Activated CD4-positive, alpha-beta memory T cell treated with anti-CD3 and anti-CD28 coated beads for 36 hours (primary cell): ENCODE results near the gene LIPA. TPM values are rescaled to one million over a fixed set of nuclear protein-coding genes. Genes with fewer than 3 reads are reported as not detected.

Experiments
- CTCF ChIA-PET: fragments of 350-600 bp; sonication (Branson Sonifier 250); formaldehyde crosslinking; loops from one replicate; lab custom pipeline; 2021; ENCODE audit warnings: antibody characterized with exemption, inconsistent platforms; lab: Charles Lee
- POLR2A ChIA-PET: fragments of 350-600 bp; sonication (Branson Sonifier 250); formaldehyde crosslinking; loops from one replicate; lab custom pipeline; 2021; ENCODE audit warnings: antibody characterized with exemption; lab: Charles Lee
- DNase-seq: peaks from one replicate; pipeline ENCODE4 v3.0.0-alpha.2; 2020
- H3K27ac Mint-ChIP-seq: one replicate; pipeline ENCODE4 v1.8.0; 2021; ENCODE audit warnings: mixed read lengths
- H3K27me3 Mint-ChIP-seq: one replicate; pipeline ENCODE4 v1.8.0; 2021; ENCODE audit warnings: mixed read lengths
- H3K36me3 Mint-ChIP-seq: one replicate; pipeline ENCODE4 v1.8.0; 2021; ENCODE audit warnings: mixed read lengths
- H3K4me1 Mint-ChIP-seq: one replicate; pipeline ENCODE4 v1.8.0; 2021; ENCODE audit warnings: low read depth, mixed read lengths
- H3K4me3 Mint-ChIP-seq: one replicate; pipeline ENCODE4 v1.8.0; 2021; ENCODE audit warnings: mild to moderate bottlenecking, mixed read lengths
- H3K9me3 Mint-ChIP-seq: one replicate; pipeline ENCODE4 v1.8.0; 2021; ENCODE audit warnings: mixed read lengths
- intact Hi-C: fragments of 100-400 bp; cut with micrococcal nuclease; formaldehyde crosslinking; loops from one replicate; pipeline ENCODE4 v1.15.1; 2023
- total RNA-seq, 2 experiments: library from RNA; stranded (reverse); gene quantifications; one replicate each; pipeline ENCODE4 v1.2.3, GENCODE V29; 2021

The LIPA gene
- total RNA-seq, 2 experiments from 2014 or later = 22.7 to 23.8 TPM

GRCh38 chr10:89283025-89283935, 31.7 kb upstream of the LIPA start:
- Mint-ChIP-seq H3K4me3 (no peak overlapping the region), H3K27me3 (peaks cover 1% of the 10 kb centered on the region), H3K27ac (no peak overlapping the region), H3K4me1 (no peaks in the 10 kb centered on the region), H3K9me3 (no peaks in the 10 kb centered on the region), H3K36me3 (no peaks in the 10 kb centered on the region)
- ChIA-PET POLR2A (no interaction called here), CTCF (no interaction called here)
- intact Hi-C loops = no loop called here
- DNase-seq = no peak

- Mint-ChIP-seq H3K9me3 (no peaks in the 10 kb centered on the region), H3K27me3 (peaks cover 1% of the 10 kb centered on the region), H3K36me3 (no peaks in the 10 kb centered on the region), H3K4me1 (no peaks in the 10 kb centered on the region), H3K27ac (no peak overlapping the region), H3K4me3 (no peak overlapping the region)
- intact Hi-C loops = no loop called here
- ChIA-PET POLR2A (no interaction called here), CTCF (no interaction called here)
- no peak for DNase-seq
These were observed 30.2 kb upstream of the LIPA start for GRCh38 chr10:89281606-89282395.

GRCh38 chr10:89280508-89280907, 28.9 kb upstream of the LIPA start:
- CTCF ChIA-PET = no interaction called here
- H3K27me3 Mint-ChIP-seq = no peaks in the 10 kb centered on the region
- no peaks in the 10 kb centered on the region for H3K36me3 Mint-ChIP-seq

GRCh38 chr10:89279421-89279869, 27.9 kb upstream of the LIPA start:
- Mint-ChIP-seq H3K27me3 (no peaks in the 10 kb centered on the region), H3K4me3 (no peak overlapping the region), H3K27ac (no peak overlapping the region), H3K4me1 (no peaks in the 10 kb centered on the region), H3K9me3 (no peaks in the 10 kb centered on the region), H3K36me3 (no peaks in the 10 kb centered on the region)
- POLR2A ChIA-PET = no interaction called here
- CTCF ChIA-PET = no interaction called here
- intact Hi-C loops = no loop called here
- DNase-seq = no peak

More at GRCh38 chr10:89280508-89280907, 28.9 kb upstream of the LIPA start:
- no peak overlapping the region for H3K27ac Mint-ChIP-seq
- POLR2A ChIA-PET = no interaction called here
- intact Hi-C loops = no loop called here
- DNase-seq = no peak
- no peaks in the 10 kb centered on the region for H3K9me3 Mint-ChIP-seq
- no peaks in the 10 kb centered on the region for H3K4me1 Mint-ChIP-seq
- H3K4me3 Mint-ChIP-seq = no peak overlapping the region

GRCh38 chr10:89278900-89279392, 27.4 kb upstream of the LIPA start:
- ChIA-PET CTCF (no interaction called here), POLR2A (no interaction called here)
- Mint-ChIP-seq H3K4me1 (no peaks in the 10 kb centered on the region), H3K27me3 (no peaks in the 10 kb centered on the region), H3K27ac (no peak overlapping the region), H3K36me3 (no peaks in the 10 kb centered on the region), H3K4me3 (no peak overlapping the region), H3K9me3 (no peaks in the 10 kb centered on the region)
- no peak for DNase-seq
- intact Hi-C loops = no loop called here

- Mint-ChIP-seq H3K27ac (no peak overlapping the region), H3K27me3 (no peaks in the 10 kb centered on the region), H3K4me3 (no peak overlapping the region), H3K9me3 (no peaks in the 10 kb centered on the region), H3K36me3 (no peaks in the 10 kb centered on the region), H3K4me1 (no peaks in the 10 kb centered on the region)
- intact Hi-C loops = no loop called here
- DNase-seq = no peak
- POLR2A ChIA-PET = no interaction called here
- CTCF ChIA-PET = no interaction called here
These were observed 26.5 kb upstream of the LIPA start for GRCh38 chr10:89278034-89278535.

- ChIA-PET POLR2A (no interaction called here), CTCF (no interaction called here)
- H3K4me1 Mint-ChIP-seq = no peaks in the 10 kb centered on the region
- intact Hi-C loops = no loop called here
- H3K4me3 Mint-ChIP-seq = no peak overlapping the region
- no peaks in the 10 kb centered on the region for H3K36me3 Mint-ChIP-seq
- H3K9me3 Mint-ChIP-seq = no peaks in the 10 kb centered on the region
- H3K27me3 Mint-ChIP-seq = peaks cover 2% of the 10 kb centered on the region
- no peak for DNase-seq
- no peak overlapping the region for H3K27ac Mint-ChIP-seq
These were observed 23.8 kb upstream of the LIPA start for GRCh38 chr10:89275383-89275782.

- Mint-ChIP-seq H3K4me3 (no peak overlapping the region), H3K4me1 (no peaks in the 10 kb centered on the region), H3K27ac (no peak overlapping the region), H3K36me3 (no peaks in the 10 kb centered on the region), H3K27me3 (peaks cover 2% of the 10 kb centered on the region), H3K9me3 (no peaks in the 10 kb centered on the region)
- CTCF ChIA-PET = no interaction called here
- intact Hi-C loops = no loop called here
- no peak for DNase-seq
- POLR2A ChIA-PET = no interaction called here
These were observed 23.4 kb upstream of the LIPA start for GRCh38 chr10:89274928-89275327.

- no peaks in the 10 kb centered on the region for H3K9me3 Mint-ChIP-seq
These were observed 22.1 kb upstream of the LIPA start for GRCh38 chr10:89273680-89274079.

GRCh38 chr10:89271532-89271931, 20.0 kb upstream of the LIPA start:
- Mint-ChIP-seq H3K36me3 (no peaks in the 10 kb centered on the region), H3K4me3 (no peak overlapping the region), H3K27me3 (peaks cover 2% of the 10 kb centered on the region), H3K9me3 (no peaks in the 10 kb centered on the region), H3K4me1 (no peaks in the 10 kb centered on the region), H3K27ac (no peak overlapping the region)
- intact Hi-C loops = no loop called here
- POLR2A ChIA-PET = no interaction called here
- CTCF ChIA-PET = no interaction called here
- DNase-seq = no peak

More at GRCh38 chr10:89273680-89274079, 22.1 kb upstream of the LIPA start:
- Mint-ChIP-seq H3K27ac (no peak overlapping the region), H3K4me3 (no peak overlapping the region), H3K27me3 (peaks cover 2% of the 10 kb centered on the region), H3K4me1 (no peaks in the 10 kb centered on the region), H3K36me3 (no peaks in the 10 kb centered on the region)
- ChIA-PET POLR2A (no interaction called here), CTCF (no interaction called here)
- DNase-seq = no peak
- intact Hi-C loops = no loop called here

- ChIA-PET POLR2A (no interaction called here), CTCF (no interaction called here)
- no peak overlapping the region for H3K4me3 Mint-ChIP-seq
These were observed 18.5 kb upstream of the LIPA start for GRCh38 chr10:89270153-89270483.

GRCh38 chr10:89269433-89270152, 18.0 kb upstream of the LIPA start:
- Mint-ChIP-seq H3K36me3 (no peaks in the 10 kb centered on the region), H3K9me3 (no peaks in the 10 kb centered on the region), H3K4me1 (no peaks in the 10 kb centered on the region), H3K4me3 (no peak overlapping the region), H3K27me3 (peaks cover 2% of the 10 kb centered on the region), H3K27ac (no peak overlapping the region)
- ChIA-PET CTCF (no interaction called here), POLR2A (no interaction called here)
- intact Hi-C loops = no loop called here
- no peak for DNase-seq

More at GRCh38 chr10:89270153-89270483, 18.5 kb upstream of the LIPA start:
- Mint-ChIP-seq H3K27ac (no peak overlapping the region), H3K27me3 (peaks cover 2% of the 10 kb centered on the region), H3K9me3 (no peaks in the 10 kb centered on the region), H3K36me3 (no peaks in the 10 kb centered on the region), H3K4me1 (no peaks in the 10 kb centered on the region)
- DNase-seq = no peak
- intact Hi-C loops = no loop called here
